HepG2 (cell line): ENCODE measurements around the gene AMIGO3. TPM values are rescaled to one million over a fixed set of nuclear protein-coding genes. Genes with fewer than 3 reads are reported as not detected.

Source experiments
- ATAD3A ChIP-seq: sonication (generic); formaldehyde crosslinking; IDR thresholded peaks from 2 replicates; pipeline ENCODE4 v1.4.0; 2020; ENCODE audit warnings: missing genetic modification reagents
- BATF2 ChIP-seq: sonication (generic); formaldehyde crosslinking; IDR thresholded peaks from 2 replicates; pipeline ENCODE4 v1.8.0; 2022; ENCODE audit warnings: mild to moderate bottlenecking, missing genetic modification reagents, moderate library complexity
- GTF3A ChIP-seq: sonication (generic); formaldehyde crosslinking; conservative IDR thresholded peaks from 2 replicates; pipeline ENCODE4 v1.4.0; 2020; ENCODE audit warnings: mild to moderate bottlenecking, missing genetic modification reagents
- HNRNPH1 ChIP-seq: fragments of 200-400 bp; formaldehyde crosslinking; optimal IDR thresholded peaks from 2 replicates; pipeline ENCODE3; 2017; ENCODE audit warnings: mild to moderate bottlenecking, low read depth, low read length
- POGK ChIP-seq: sonication (generic); formaldehyde crosslinking; conservative IDR thresholded peaks from 2 replicates; pipeline ENCODE4 v1.8.0; 2022; ENCODE audit warnings: mild to moderate bottlenecking, moderate library complexity, missing genetic modification reagents
- POGZ ChIP-seq: sonication (generic); formaldehyde crosslinking; IDR thresholded peaks from 2 replicates; pipeline ENCODE4 v1.4.0; 2020; ENCODE audit warnings: mild to moderate bottlenecking, missing genetic modification reagents
- RCOR2 ChIP-seq: IDR thresholded peaks from 2 replicates; pipeline ENCODE4 v1.6.1; 2016; ENCODE audit warnings: missing biosample characterization, missing genetic modification reagents
- SRSF4 ChIP-seq: fragments of 200-400 bp; formaldehyde crosslinking; IDR thresholded peaks from one replicate; pipeline ENCODE4 v1.6.1; 2018; ENCODE audit warnings: mild to moderate bottlenecking, low read depth, low read length, moderate library complexity; ENCODE audit not compliant: poor library complexity, severe bottlenecking
- ZBTB7B ChIP-seq: sonication (generic); formaldehyde crosslinking; IDR thresholded peaks from 2 replicates; pipeline ENCODE4 v1.4.0; 2020; ENCODE audit warnings: missing genetic modification reagents
- ZNF281 ChIP-seq: sonication (generic); formaldehyde crosslinking; IDR thresholded peaks from 2 replicates; pipeline ENCODE4 v1.4.0; 2020; ENCODE audit warnings: missing genetic modification reagents, borderline replicate concordance
- ZNF557 ChIP-seq: sonication (generic); formaldehyde crosslinking; IDR thresholded peaks from 2 replicates; pipeline ENCODE4 v1.4.0; 2020; ENCODE audit warnings: missing genetic modification reagents
- polyA plus RNA-seq, 8 experiments: library from polyadenylated mRNA; depleted of rRNA in 3 of 8; stranded (reverse) in 7 of 8; unstranded in 1 of 8; fragments of >200 nt; fragmentation: Illumina TruSeq in 4 of 8; extraction: Trizol in 4 of 8; gene quantifications; 2 replicates each; pipeline versions ENCODE4 v1.2.1 to v1.2.3, GENCODE V29; 2011 to 2016; ENCODE audit warnings: low read depth in 4 of 8, missing spikeins in 1 of 8, mixed read lengths in 1 of 8; ENCODE audit not compliant: insufficient read depth in 1 of 8
- total RNA-seq, 5 experiments: library from RNA; depleted of rRNA; stranded (reverse); fragments of >200 nt; fragmentation: Illumina TruSeq; extraction: Trizol; gene quantifications; 2 replicates each; pipeline ENCODE4 v1.2.3, GENCODE V29; 2016; ENCODE audit warnings: low read depth in 1 of 5
- TF ChIP-seq, protein P1 (sequence below): sonication (generic); formaldehyde crosslinking; IDR thresholded peaks from 2 replicates; pipeline ENCODE4 v1.4.0; 2020; ENCODE audit warnings: low read depth, missing genetic modification reagents
- TF ChIP-seq, protein P2 (sequence below): sonication (generic); formaldehyde crosslinking; IDR thresholded peaks from 2 replicates; pipeline ENCODE4 v1.8.0; 2022; ENCODE audit warnings: mild to moderate bottlenecking, missing genetic modification reagents, moderate library complexity

AMIGO3 gene
- total and polyA plus RNA-seq, 2 of the 13 experiments (the other 11 are each of a cell fraction or from before 2014, with no cell fraction given) = 0.35 TPM; not detected in 1

- TF ChIP-seq, protein P1, sequence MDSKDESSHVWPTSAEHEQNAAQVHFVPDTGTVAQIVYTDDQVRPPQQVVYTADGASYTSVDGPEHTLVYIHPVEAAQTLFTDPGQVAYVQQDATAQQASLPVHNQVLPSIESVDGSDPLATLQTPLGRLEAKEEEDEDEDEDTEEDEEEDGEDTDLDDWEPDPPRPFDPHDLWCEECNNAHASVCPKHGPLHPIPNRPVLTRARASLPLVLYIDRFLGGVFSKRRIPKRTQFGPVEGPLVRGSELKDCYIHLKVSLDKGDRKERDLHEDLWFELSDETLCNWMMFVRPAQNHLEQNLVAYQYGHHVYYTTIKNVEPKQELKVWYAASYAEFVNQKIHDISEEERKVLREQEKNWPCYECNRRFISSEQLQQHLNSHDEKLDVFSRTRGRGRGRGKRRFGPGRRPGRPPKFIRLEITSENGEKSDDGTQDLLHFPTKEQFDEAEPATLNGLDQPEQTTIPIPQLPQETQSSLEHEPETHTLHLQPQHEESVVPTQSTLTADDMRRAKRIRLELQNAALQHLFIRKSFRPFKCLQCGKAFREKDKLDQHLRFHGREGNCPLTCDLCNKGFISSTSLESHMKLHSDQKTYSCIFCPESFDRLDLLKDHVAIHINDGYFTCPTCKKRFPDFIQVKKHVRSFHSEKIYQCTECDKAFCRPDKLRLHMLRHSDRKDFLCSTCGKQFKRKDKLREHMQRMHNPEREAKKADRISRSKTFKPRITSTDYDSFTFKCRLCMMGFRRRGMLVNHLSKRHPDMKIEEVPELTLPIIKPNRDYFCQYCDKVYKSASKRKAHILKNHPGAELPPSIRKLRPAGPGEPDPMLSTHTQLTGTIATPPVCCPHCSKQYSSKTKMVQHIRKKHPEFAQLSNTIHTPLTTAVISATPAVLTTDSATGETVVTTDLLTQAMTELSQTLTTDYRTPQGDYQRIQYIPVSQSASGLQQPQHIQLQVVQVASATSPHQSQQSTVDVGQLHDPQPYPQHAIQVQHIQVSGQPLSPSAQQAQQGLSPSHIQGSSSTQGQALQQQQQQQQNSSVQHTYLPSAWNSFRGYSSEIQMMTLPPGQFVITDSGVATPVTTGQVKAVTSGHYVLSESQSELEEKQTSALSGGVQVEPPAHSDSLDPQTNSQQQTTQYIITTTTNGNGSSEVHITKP (CRISPR knock-in tag) = no peak
- peak; percentile 14 for TF ChIP-seq HNRNPH1
- TF ChIP-seq SRSF4 = no peak
- TF ChIP-seq RCOR2 = no peak
- TF ChIP-seq ZNF281 = 0 out of 2 replicates have a peak, but pooled peaks have one; percentile 13
- TF ChIP-seq GTF3A (CRISPR knock-in tag) = no peak
- no peak for TF ChIP-seq POGZ (CRISPR knock-in tag)
- TF ChIP-seq BATF2 (CRISPR knock-in tag) = peak; percentile 83; the same call in 1 of the 2 replicates
- TF ChIP-seq ZNF557 (CRISPR knock-in tag) = no peak
- no peak for TF ChIP-seq ATAD3A (CRISPR knock-in tag)
- TF ChIP-seq ZBTB7B (CRISPR knock-in tag) = peak; percentile 89
- TF ChIP-seq, protein P2, sequence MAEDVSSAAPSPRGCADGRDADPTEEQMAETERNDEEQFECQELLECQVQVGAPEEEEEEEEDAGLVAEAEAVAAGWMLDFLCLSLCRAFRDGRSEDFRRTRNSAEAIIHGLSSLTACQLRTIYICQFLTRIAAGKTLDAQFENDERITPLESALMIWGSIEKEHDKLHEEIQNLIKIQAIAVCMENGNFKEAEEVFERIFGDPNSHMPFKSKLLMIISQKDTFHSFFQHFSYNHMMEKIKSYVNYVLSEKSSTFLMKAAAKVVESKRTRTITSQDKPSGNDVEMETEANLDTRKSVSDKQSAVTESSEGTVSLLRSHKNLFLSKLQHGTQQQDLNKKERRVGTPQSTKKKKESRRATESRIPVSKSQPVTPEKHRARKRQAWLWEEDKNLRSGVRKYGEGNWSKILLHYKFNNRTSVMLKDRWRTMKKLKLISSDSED (CRISPR knock-in tag) = no peak
- peak; percentile 53; the same call in 1 of the 2 replicates for TF ChIP-seq POGK (CRISPR knock-in tag)
Observed at GRCh38 chr3:49673715-49674496, 45.6 kb downstream of the AMIGO3 start, which contains the start of gene APEH (continued).
